Vagina (tissue), 2 donors: ENCODE results near the gene APOE.

Experiments
- CTCF ChIP-seq, 3 experiments: fragments of 450-650 bp in 2 of 3; fragments of 200-600 bp in 1 of 3; sonication (generic) in 1 of 3; IDR thresholded peaks; one replicate each; pipeline ENCODE4 v1.5.1; 2017 to 2019; ENCODE audit warnings: antibody characterized with exemption in 3 of 3, mild to moderate bottlenecking in 2 of 3, moderate library complexity in 2 of 3
- POLR2A ChIP-seq, 2 donors: fragments of 450-650 bp; IDR thresholded peaks; one replicate each; pipeline ENCODE4 v1.6.1; 2017; ENCODE audit warnings: antibody characterized with exemption in 2 of 2, mild to moderate bottlenecking in 2 of 2, moderate library complexity in 2 of 2
- POLR2AphosphoS5 ChIP-seq, 2 donors: sonication (generic); formaldehyde crosslinking; IDR thresholded peaks; one replicate each; pipeline ENCODE4 v1.9.0; 2017; ENCODE audit warnings: antibody characterized with exemption in 2 of 2, mild to moderate bottlenecking in 2 of 2, low read depth in 1 of 2; ENCODE audit not compliant: insufficient read depth in 1 of 2

- TF ChIP-seq CTCF (IDR thresholded peaks at IDR 0.05) (no peak), POLR2AphosphoS5 (IDR thresholded peaks at IDR 0.05; ENCODE audit: insufficient read depth in 1 of 2, low read depth in 1 of 2) (no peak), POLR2A (IDR thresholded peaks at IDR 0.05) (no peak)
Measured at GRCh38 chr19:44884566-44884965, 21.0 kb upstream of the APOE start.
